K562 (cell line): Measurements from ENCODE around the gene ARHGEF17. TPM values are rescaled to one million over a fixed set of nuclear protein-coding genes. Genes with fewer than 3 reads are reported as not detected.

Experiments used
- ATAC-seq: fragments of 200-7000 bp; cut with Tn5 transposase; 3 replicates; pipeline ENCODE4 v1.9.1; 2020; ENCODE audit warnings: moderate library complexity
- BruUV-seq: library from RNA; stranded (reverse); fragments of 400-500 nt; replicated peaks from 2 replicates; lab custom pipeline; 2021; lab: Mats Ljungman, UMichigan
- CTCF ChIA-PET: fragments of 300-600 bp; formaldehyde crosslinking; extraction: SDS; loops from one replicate; lab custom pipeline; 2021; ENCODE audit warnings: low intra/inter-chr PET ratio; lab: Yijun Ruan, JAX
- POLR2A ChIA-PET: fragments of 300-600, 350-650 bp; sonication (Branson Sonifier 250); formaldehyde crosslinking; extraction: SDS; loops from one replicate; lab custom pipeline; 2021; ENCODE audit warnings: antibody characterized with exemption, inconsistent platforms; lab: Yijun Ruan, JAX
- DNase-seq, 4 experiments: peaks; one replicate each; pipeline versions ENCODE4 v3.0.0 to v3.0.0-alpha.2; 2011 to 2018; ENCODE audit warnings: low spot score in 3 of 4, mixed read lengths in 3 of 4; ENCODE audit errors: extremely low read depth in 1 of 4
- FAIRE-seq: peaks from 2 replicates; lab custom pipeline; 2011; peaks lifted over from hg19 to GRCh38; lab: Jason Lieb, UNC
- H2AFZ ChIP-seq: 2 replicates; pipeline ENCODE4 v1.6.0; 2011; ENCODE audit warnings: low read depth, low read length, control low read depth, inconsistent platforms
- H3K27ac ChIP-seq: fragments of 200-600 bp; 3 replicates; pipeline ENCODE4 v1.8.0; 2011; ENCODE audit warnings: low read depth, mild to moderate bottlenecking, control low read depth, inconsistent platforms, low read length, moderate library complexity, mixed read lengths; ENCODE audit errors: extremely low read depth
- H3K27me3 ChIP-seq, 2 experiments: fragments of 300-600 bp in 1 of 2; 2 replicates in 1 of 2; 3 replicates in 1 of 2; pipeline versions ENCODE4 v1.6.0 to v1.8.0; 2011; ENCODE audit warnings: inconsistent platforms in 2 of 2, low read length in 2 of 2, mild to moderate bottlenecking in 1 of 2, mixed read lengths in 1 of 2, moderate library complexity in 1 of 2; ENCODE audit not compliant: control insufficient read depth in 2 of 2, insufficient read depth in 2 of 2
- H3K36me3 ChIP-seq: fragments of 300-600 bp; 3 replicates; pipeline ENCODE4 v1.8.0; 2011; ENCODE audit warnings: mild to moderate bottlenecking, low read length, inconsistent platforms; ENCODE audit not compliant: control insufficient read depth, insufficient read depth
- H3K4me1 ChIP-seq, 2 experiments: fragments of 200-600 bp in 1 of 2; replicated peaks in 1 of 2; 2 replicates in 1 of 2; 3 replicates in 1 of 2; pipeline versions ENCODE4 v1.5.1 to v1.8.0; 2011; ENCODE audit warnings: inconsistent platforms in 2 of 2, low read length in 2 of 2, mild to moderate bottlenecking in 1 of 2, mixed read lengths in 1 of 2, moderate library complexity in 1 of 2; ENCODE audit not compliant: control insufficient read depth in 2 of 2, insufficient read depth in 2 of 2
- H3K4me2 ChIP-seq: 2 replicates; pipeline ENCODE4 v1.6.1; 2011; ENCODE audit warnings: low read length, control low read depth, inconsistent platforms, mixed read lengths; ENCODE audit not compliant: insufficient read depth
- H3K4me3 ChIP-seq: fragments of 200-600 bp; sonication (generic), shearing (Covaris generic); 2 replicates; pipeline ENCODE4 v1.5.1; 2016; ENCODE audit warnings: control low read depth, inconsistent platforms
- H3K79me2 ChIP-seq: fragments of 200-600 bp; 3 replicates; pipeline ENCODE4 v1.8.0; 2011; ENCODE audit warnings: low read length, inconsistent platforms; ENCODE audit not compliant: control insufficient read depth, insufficient read depth
- H3K9ac ChIP-seq, 2 experiments: 2 replicates each; pipeline versions ENCODE4 v1.6.0 to v1.6.1; 2011; ENCODE audit warnings: low read depth in 2 of 2, low read length in 2 of 2, control low read depth in 1 of 2, inconsistent platforms in 1 of 2, mild to moderate bottlenecking in 1 of 2, mixed read lengths in 1 of 2; ENCODE audit not compliant: insufficient read depth in 1 of 2
- H3K9me1 ChIP-seq: one replicate; pipeline ENCODE4 v1.6.0; 2011; ENCODE audit warnings: inconsistent platforms, mild to moderate bottlenecking, low read length, moderate library complexity; ENCODE audit not compliant: control insufficient read depth, insufficient read depth
- H3K9me3 ChIP-seq: replicated peaks from 2 replicates; pipeline ENCODE4 v1.5.1; 2011; ENCODE audit warnings: low read depth, low read length, inconsistent platforms; ENCODE audit not compliant: control insufficient read depth, insufficient read depth
- H4K20me1 ChIP-seq: replicated peaks from 2 replicates; pipeline ENCODE4 v1.6.1; 2011; ENCODE audit warnings: low read length, inconsistent platforms, mixed read lengths; ENCODE audit not compliant: control insufficient read depth, insufficient read depth
- ARID1B ChIP-seq: fragments of 450-650 bp; IDR thresholded peaks from 2 replicates; pipeline ENCODE4 v1.6.1; 2016; ENCODE audit warnings: antibody characterized with exemption, mild to moderate bottlenecking, inconsistent platforms
- MAFF ChIP-seq: IDR thresholded peaks from 2 replicates; pipeline ENCODE4 v1.6.1; 2012; ENCODE audit warnings: low read length, improper control_type of control experiment
- NR2F6 ChIP-seq: fragments of 450-650 bp; formaldehyde crosslinking; IDR thresholded peaks from 2 replicates; pipeline ENCODE4 v1.4.0; 2020; ENCODE audit warnings: mild to moderate bottlenecking
- PHB2 ChIP-seq: fragments of 450-650 bp; IDR thresholded peaks from 2 replicates; pipeline ENCODE4 v1.6.1; 2017; ENCODE audit warnings: low read depth
- STAT5B ChIP-seq: fragments of 250-450 bp; sonication (Bioruptor Pico); IDR thresholded peaks from 2 replicates; pipeline ENCODE4 v1.8.0; 2021; ENCODE audit warnings: mild to moderate bottlenecking, inconsistent platforms
- TCF7L2 ChIP-seq: fragments of 150-350 bp; IDR thresholded peaks from 2 replicates; pipeline ENCODE4 v1.6.1; 2016; ENCODE audit warnings: low read depth, mild to moderate bottlenecking, low read length, moderate library complexity
- ZNF280B ChIP-seq: fragments of 250-450 bp; sonication (Bioruptor Pico); IDR thresholded peaks from 2 replicates; pipeline ENCODE4 v1.5.1; 2021; ENCODE audit warnings: mild to moderate bottlenecking
- WGBS: fragments of 100-300 bp; shearing (Covaris generic); methylation state at CpG from one replicate; pipeline ENCODE4 v1.1.6; 2016; ENCODE audit warnings: low coverage, mixed read lengths; ENCODE audit not compliant: insufficient coverage; ENCODE audit errors: missing lambda C conversion rate; 5-methylcytosine and 5-hydroxymethylcytosine counted together
- in situ Hi-C: fragments of 300-500 bp; cut with MboI; formaldehyde crosslinking; loops from 4 replicates; pipeline ENCODE4 v1.15.0; 2018; ENCODE audit warnings: inconsistent platforms, mixed read lengths
- intact Hi-C: fragments of 100-400 bp; cut with micrococcal nuclease; formaldehyde crosslinking; loops from 2 replicates; pipeline ENCODE4 v1.14.2; 2022
- polyA plus RNA-seq, 8 experiments: library from polyadenylated mRNA; depleted of rRNA in 4 of 8; stranded (reverse) in 5 of 8; unstranded in 3 of 8; fragments of >200 nt; fragmentation: Nextera tagmentation in 2 of 8; fragmentation: Illumina TruSeq in 1 of 8; extraction: Ambion mirVana in 2 of 8; extraction: Trizol in 1 of 8; gene quantifications; 2 replicates each; pipeline versions ENCODE4 v1.2.1 to v1.2.3, GENCODE V29; 2011 to 2014; ENCODE audit warnings: inconsistent platforms in 1 of 8, missing spikeins in 1 of 8
- total RNA-seq, 7 experiments: library from RNA; depleted of rRNA in 6 of 7; stranded (reverse); fragments of >200 nt in 6 of 7; fragmentation: Illumina TruSeq in 2 of 7; extraction: Trizol in 2 of 7; gene quantifications; 2 replicates each; pipeline versions ENCODE4 v1.2.1 to v1.2.3, GENCODE V29; 2011 to 2021; ENCODE audit warnings: low replicate concordance in 1 of 7

ARHGEF17 gene
- total and polyA plus RNA-seq, 9 of the 15 experiments (the other 6 are each of a cell fraction or from before 2014, with no cell fraction given): 0.04 to 0.68 (median 0.10) TPM; not detected in 2

- H3K27me3 ChIP-seq: peaks cover 29 to 88% of the 10 kb centered on the region in 2 experiments
- FAIRE-seq (no peak), ATAC-seq (no peak)
- no peak overlapping the region for H2AFZ ChIP-seq
- H3K4me2 ChIP-seq: no peak overlapping the region
- no peaks in the 10 kb centered on the region for H3K9me1 ChIP-seq
- H3K4me3 ChIP-seq: no peak overlapping the region
- H3K27ac ChIP-seq: no peak overlapping the region
- in situ Hi-C loops: no loop called here
- CTCF ChIA-PET: no interaction called here
- no peak overlapping the region for H3K9ac ChIP-seq
- no peaks in the 10 kb centered on the region for H3K9me3 ChIP-seq
- intact Hi-C loops: no loop called here
- no peaks in the 10 kb centered on the region for H3K79me2 ChIP-seq
- 4% methylated on average over 8 of the region's 8 CpGs for WGBS
- no peak for TF ChIP-seq PHB2
- TF ChIP-seq MAFF: no peak
- no peak for TF ChIP-seq TCF7L2
- TF ChIP-seq STAT5B (CRISPR knock-in tag): no peak
- no peak for TF ChIP-seq ZNF280B (CRISPR knock-in tag)
- TF ChIP-seq NR2F6 (CRISPR knock-in tag): no peak
- TF ChIP-seq ARID1B: no peak
- TF ChIP-seq, all 486 proteins: peak for 0
- Histone ChIP-seq H3K4me1 (peaks cover 0 to 22% of the 10 kb centered on the region in 2 experiments; a peak in 3 of 5 replicates), H3K36me3 (no peaks in the 10 kb centered on the region), H4K20me1 (no peaks in the 10 kb centered on the region)
- no TSS peak for BruUV-seq
- POLR2A ChIA-PET: interaction anchor here (0.8 kb wide), 1 partner anchor 34 kb away, joined by 5 read pairs; no protein-coding TSS in a partner anchor
- DNase-seq: no peak
These were observed 39.3 kb upstream of the ARHGEF17 start for GRCh38 chr11:73268671-73269271.
